Activated CD4-positive, alpha-beta T cell treated with anti-CD3 and anti-CD28 coated beads for 36 hours (primary cell): ENCODE measurements around the gene PDCD1LG2. TPM values are rescaled to one million over a fixed set of nuclear protein-coding genes. Genes with fewer than 3 reads are reported as not detected.
A peak's percentile ranks its signal among the peaks of the same experiment; 100 is the strongest.

Experiments used
- ATAC-seq: fragments of 200-7000 bp; cut with Tn5 transposase; one replicate; pipeline ENCODE4 v1.10.0; 2021; ENCODE audit warnings: mild to moderate bottlenecking, moderate library complexity
- CTCF ChIA-PET: fragments of 350-600 bp; sonication (Branson Sonifier 250); formaldehyde crosslinking; loops from one replicate; lab custom pipeline; 2021; ENCODE audit warnings: antibody characterized with exemption; lab: Charles Lee
- POLR2A ChIA-PET: fragments of 350-600 bp; sonication (Branson Sonifier 250); formaldehyde crosslinking; loops from one replicate; lab custom pipeline; 2021; ENCODE audit warnings: antibody characterized with exemption, inconsistent platforms; lab: Charles Lee
- DNase-seq: peaks from one replicate; pipeline ENCODE4 v3.0.0-alpha.2; 2020
- H3K27ac Mint-ChIP-seq: one replicate; pipeline ENCODE4 v1.8.0; 2021; ENCODE audit warnings: mixed read lengths
- H3K27me3 Mint-ChIP-seq: one replicate; pipeline ENCODE4 v1.8.0; 2021; ENCODE audit warnings: mixed read lengths
- H3K36me3 Mint-ChIP-seq: one replicate; pipeline ENCODE4 v1.8.0; 2021; ENCODE audit warnings: low read depth, mixed read lengths
- H3K4me1 Mint-ChIP-seq: one replicate; pipeline ENCODE4 v1.8.0; 2021; ENCODE audit warnings: mixed read lengths
- H3K4me3 Mint-ChIP-seq: one replicate; pipeline ENCODE4 v1.8.0; 2021; ENCODE audit warnings: mild to moderate bottlenecking, moderate library complexity, mixed read lengths
- H3K9me3 Mint-ChIP-seq: one replicate; pipeline ENCODE4 v1.8.0; 2021; ENCODE audit warnings: low read depth, mixed read lengths
- intact Hi-C, 2 experiments: fragments of 100-400 bp; cut with DNase I in 1 of 2; cut with micrococcal nuclease in 1 of 2; formaldehyde crosslinking; loops; one replicate each; pipeline versions ENCODE4 v1.14.2 to v1.15.1; 2022 to 2024; cut with DNase I, micrococcal nuclease
- total RNA-seq, 2 experiments: library from RNA; stranded (reverse); gene quantifications; one replicate each; pipeline ENCODE4 v1.2.3, GENCODE V29; 2021

Gene PDCD1LG2
- total RNA-seq, 2 experiments from 2014 or later, result 0.43 to 0.81 TPM

- no peak overlapping the region for H3K27ac Mint-ChIP-seq
- ATAC-seq (no peak), DNase-seq (no peak)
- ChIA-PET CTCF (no interaction called here), POLR2A (no interaction called here)
- peaks cover 3% of the 10 kb centered on the region for H3K27me3 Mint-ChIP-seq
- H3K4me3 Mint-ChIP-seq, result no peak overlapping the region
- intact Hi-C loops, result no loop called here
- peaks cover 7% of the 10 kb centered on the region for H3K36me3 Mint-ChIP-seq
- peaks cover 6% of the 10 kb centered on the region for H3K9me3 Mint-ChIP-seq
- peaks cover 17% of the 10 kb centered on the region for H3K4me1 Mint-ChIP-seq
Observed at GRCh38 chr9:5481322-5482040, 28.9 kb upstream of the PDCD1LG2 start.

GRCh38 chr9:5482194-5482593 lies 28.1 kb upstream of the PDCD1LG2 start:
- no peak for DNase-seq
- intact Hi-C loops, result no loop called here
- ATAC-seq, result no peak
- ChIA-PET CTCF (interaction anchor here (1.3 kb wide), 1 partner anchor 105 kb away, joined by 6 read pairs; no protein-coding TSS in a partner anchor), POLR2A (no interaction called here)
- Mint-ChIP-seq H3K27ac (no peak overlapping the region), H3K4me1 (peaks cover 17% of the 10 kb centered on the region), H3K9me3 (peaks cover 6% of the 10 kb centered on the region), H3K36me3 (peaks cover 6% of the 10 kb centered on the region), H3K4me3 (no peak overlapping the region), H3K27me3 (peaks cover 3% of the 10 kb centered on the region)

- H3K9me3 Mint-ChIP-seq, result peaks cover 4% of the 10 kb centered on the region
- ATAC-seq (no peak), DNase-seq (no peak)
- POLR2A ChIA-PET, result no interaction called here
- H3K27me3 Mint-ChIP-seq, result peaks cover 3% of the 10 kb centered on the region
- H3K36me3 Mint-ChIP-seq, result peaks cover 2% of the 10 kb centered on the region
- no peak overlapping the region for H3K4me3 Mint-ChIP-seq
- H3K27ac Mint-ChIP-seq, result no peak overlapping the region
- CTCF ChIA-PET, result interaction anchor here (1.2 to 1.3 kb wide), 2 partner anchors 10 to 104 kb away, joined by 4 to 6 read pairs; no protein-coding TSS in a partner anchor
- intact Hi-C loops, result no loop called here
- H3K4me1 Mint-ChIP-seq, result peaks cover 14% of the 10 kb centered on the region
Observed at GRCh38 chr9:5483306-5483705, 27.0 kb upstream of the PDCD1LG2 start.

- peaks cover 3% of the 10 kb centered on the region for H3K27me3 Mint-ChIP-seq
- H3K4me3 Mint-ChIP-seq, result no peak overlapping the region
- no peaks in the 10 kb centered on the region for H3K36me3 Mint-ChIP-seq
- H3K9me3 Mint-ChIP-seq, result no peaks in the 10 kb centered on the region
- no peak for DNase-seq
- POLR2A ChIA-PET, result no interaction called here
- peaks cover under 1% of the 10 kb centered on the region for H3K4me1 Mint-ChIP-seq
- intact Hi-C loops, result no loop called here
- no peak overlapping the region for H3K27ac Mint-ChIP-seq
- ATAC-seq, result no peak
- CTCF ChIA-PET, result interaction anchor here (0.6 to 1.2 kb wide), 2 partner anchors 25 to 538 kb away, joined by 3 read pairs; partner anchors contain the start of gene PDCD1LG2
Observed at GRCh38 chr9:5485378-5486085, 24.8 kb upstream of the PDCD1LG2 start.

- ChIA-PET CTCF (interaction anchor here (0.6 kb wide), 1 partner anchor 873 kb away, joined by 3 read pairs; no protein-coding TSS in a partner anchor), POLR2A (interaction anchor here (0.6 kb wide), 1 partner anchor 21 kb away, joined by 3 read pairs; no protein-coding TSS in a partner anchor)
- Mint-ChIP-seq H3K27ac (no peak overlapping the region), H3K27me3 (peaks cover 3% of the 10 kb centered on the region), H3K4me3 (no peak overlapping the region), H3K9me3 (no peaks in the 10 kb centered on the region), H3K36me3 (no peaks in the 10 kb centered on the region), H3K4me1 (no peaks in the 10 kb centered on the region)
- DNase-seq (no peak), ATAC-seq (no peak)
- intact Hi-C loops, result no loop called here
Observed at GRCh38 chr9:5486988-5487387, 23.3 kb upstream of the PDCD1LG2 start.

GRCh38 chr9:5488221-5489008 lies 21.9 kb upstream of the PDCD1LG2 start:
- no peak for DNase-seq
- Mint-ChIP-seq H3K27ac (no peak overlapping the region), H3K4me3 (no peak overlapping the region), H3K9me3 (no peaks in the 10 kb centered on the region), H3K27me3 (peaks cover 1% of the 10 kb centered on the region), H3K36me3 (no peaks in the 10 kb centered on the region), H3K4me1 (peaks cover 6% of the 10 kb centered on the region)
- ATAC-seq, result no peak
- intact Hi-C loops, result no loop called here
- POLR2A ChIA-PET, result no interaction called here
- CTCF ChIA-PET, result interaction anchor here (1.2 kb wide), 1 partner anchor 112 kb away, joined by 3 read pairs; no protein-coding TSS in a partner anchor

GRCh38 chr9:5489630-5490490 lies 20.5 kb upstream of the PDCD1LG2 start:
- peaks cover 3% of the 10 kb centered on the region for H3K36me3 Mint-ChIP-seq
- ChIA-PET POLR2A (no interaction called here), CTCF (interaction anchor here (0.8 to 1.1 kb wide), 3 partner anchors 9 to 75 kb away, joined by 3 to 4 read pairs (median 3); no protein-coding TSS in a partner anchor)
- intact Hi-C loops, result no loop called here
- DNase-seq (no peak), ATAC-seq (no peak)
- peaks cover 2% of the 10 kb centered on the region for H3K9me3 Mint-ChIP-seq
- H3K4me3 Mint-ChIP-seq, result no peak overlapping the region
- no peak overlapping the region for H3K27ac Mint-ChIP-seq
- H3K27me3 Mint-ChIP-seq, result no peaks in the 10 kb centered on the region
- peaks cover 19% of the 10 kb centered on the region for H3K4me1 Mint-ChIP-seq

- POLR2A ChIA-PET, result interaction anchor here (0.6 to 1.2 kb wide), 2 partner anchors 34 to 94 kb away, joined by 3 to 7 read pairs; no protein-coding TSS in a partner anchor
Observed at GRCh38 chr9:5492965-5493678, 17.2 kb upstream of the PDCD1LG2 start.

GRCh38 chr9:5493679-5494511 lies 16.4 kb upstream of the PDCD1LG2 start:
- intact Hi-C loops, result loop anchor here (1.0 to 2.0 kb wide), 4 partner anchors 16 to 135 kb away; partner anchors contain the start of genes PDCD1LG2 (in 2 of the 2) and RIC1 (in 1 of the 2)
- peak; percentile 87 for ATAC-seq
- peaks cover 2% of the 10 kb centered on the region for H3K9me3 Mint-ChIP-seq
- peaks cover 3% of the 10 kb centered on the region for H3K36me3 Mint-ChIP-seq
- peaks cover 19% of the 10 kb centered on the region for H3K4me1 Mint-ChIP-seq
- ChIA-PET POLR2A (interaction anchor here (0.6 to 1.2 kb wide), 2 partner anchors 35 to 44 kb away, joined by 3 read pairs; no protein-coding TSS in a partner anchor), CTCF (interaction anchor here (0.5 to 2.4 kb wide), 9 partner anchors 10 to 96 kb away, joined by 3 to 8 read pairs (median 3); partner anchors contain the start of gene PDCD1LG2)
- H3K4me3 Mint-ChIP-seq, result no peak overlapping the region
- peaks cover 2% of the 10 kb centered on the region for H3K27me3 Mint-ChIP-seq
- peak; percentile 55 for DNase-seq
- H3K27ac Mint-ChIP-seq, result peak overlapping the region; percentile 82

More at GRCh38 chr9:5492965-5493678, 17.2 kb upstream of the PDCD1LG2 start:
- H3K9me3 Mint-ChIP-seq, result peaks cover 2% of the 10 kb centered on the region
- peaks cover 19% of the 10 kb centered on the region for H3K4me1 Mint-ChIP-seq
- DNase-seq, result no peak
- H3K4me3 Mint-ChIP-seq, result no peak overlapping the region
- ATAC-seq, result no peak
- peak overlapping the region; percentile 22 for H3K27ac Mint-ChIP-seq
- H3K36me3 Mint-ChIP-seq, result peaks cover 3% of the 10 kb centered on the region
- intact Hi-C loops, result loop anchor here (1.0 to 2.0 kb wide), 3 partner anchors 17 to 136 kb away; partner anchors contain the start of genes PDCD1LG2 (in 1 of the 2) and RIC1 (in 1 of the 2)
- no peaks in the 10 kb centered on the region for H3K27me3 Mint-ChIP-seq
- CTCF ChIA-PET, result interaction anchor here (1.0 to 2.4 kb wide), 6 partner anchors 10 to 97 kb away, joined by 3 to 8 read pairs (median 4); partner anchors contain the start of gene PDCD1LG2
